GM18867 (cell line): ENCODE data around the gene RBFOX2.

Experiments used
- ATAC-seq: cut with Tn5 transposase; IDR thresholded peaks from one replicate; pipeline ENCODE4 v1.9.1; 2021; ENCODE audit warnings: mild to moderate bottlenecking, moderate library complexity; ENCODE audit not compliant: unreplicated experiment

RBFOX2 gene

GRCh38 chr22:35904752-35905151 is 123.9 kb downstream of the RBFOX2 start:
- ATAC-seq = no peak

DNA sequence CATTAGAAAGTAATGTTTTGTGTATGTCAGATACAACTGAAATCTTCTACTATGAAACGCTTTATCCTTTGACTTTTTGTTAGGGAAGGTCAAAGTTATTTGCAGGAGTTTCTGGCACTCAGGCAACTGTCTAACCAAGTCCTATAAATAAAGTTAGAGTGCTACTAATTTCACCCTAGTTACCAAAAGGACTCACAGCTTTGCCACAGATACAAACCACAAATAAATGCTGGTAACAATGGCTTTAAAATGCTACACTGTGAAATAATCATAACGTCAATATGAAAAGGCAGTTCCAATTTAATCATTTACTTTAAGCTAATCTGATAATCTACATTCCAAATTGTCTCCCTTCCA is 124.3 kb downstream of the RBFOX2 start:
- ATAC-seq = no peak

DNA sequence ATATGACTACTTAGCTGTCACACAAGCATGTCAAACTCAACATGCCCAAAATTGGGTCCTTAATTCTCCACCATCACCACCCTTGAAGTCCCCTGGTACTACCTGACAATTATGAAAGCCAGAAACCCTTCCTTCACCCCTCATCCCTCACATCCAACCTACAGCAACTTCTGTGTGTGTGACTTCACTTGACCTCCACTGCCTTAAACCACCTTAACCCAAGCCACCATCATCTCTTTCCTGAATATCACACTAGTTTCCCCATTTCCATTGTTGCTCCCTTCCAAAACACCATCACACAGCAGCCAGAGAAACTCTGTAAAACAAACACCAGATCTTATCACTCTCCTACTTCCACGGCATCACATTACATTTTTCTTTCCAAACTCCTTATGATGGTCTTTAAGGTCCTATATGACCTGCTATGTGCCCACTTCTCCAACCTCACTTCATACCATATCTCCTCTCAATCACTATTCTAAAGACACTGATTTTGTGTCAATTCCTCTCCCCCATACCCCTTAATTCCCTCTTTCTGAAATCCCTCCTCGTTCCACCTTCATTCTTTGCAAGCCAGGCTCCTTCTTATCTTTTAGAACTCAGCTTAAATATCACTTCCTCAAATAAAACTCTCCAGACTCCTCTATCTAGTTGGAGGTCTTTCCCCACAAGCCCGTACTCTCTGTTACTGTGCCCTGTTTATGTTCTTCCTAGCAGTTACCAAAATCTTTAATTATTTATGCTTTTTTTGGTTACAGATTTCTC is 124.9 kb downstream of the RBFOX2 start:
- no peak for ATAC-seq

DNA sequence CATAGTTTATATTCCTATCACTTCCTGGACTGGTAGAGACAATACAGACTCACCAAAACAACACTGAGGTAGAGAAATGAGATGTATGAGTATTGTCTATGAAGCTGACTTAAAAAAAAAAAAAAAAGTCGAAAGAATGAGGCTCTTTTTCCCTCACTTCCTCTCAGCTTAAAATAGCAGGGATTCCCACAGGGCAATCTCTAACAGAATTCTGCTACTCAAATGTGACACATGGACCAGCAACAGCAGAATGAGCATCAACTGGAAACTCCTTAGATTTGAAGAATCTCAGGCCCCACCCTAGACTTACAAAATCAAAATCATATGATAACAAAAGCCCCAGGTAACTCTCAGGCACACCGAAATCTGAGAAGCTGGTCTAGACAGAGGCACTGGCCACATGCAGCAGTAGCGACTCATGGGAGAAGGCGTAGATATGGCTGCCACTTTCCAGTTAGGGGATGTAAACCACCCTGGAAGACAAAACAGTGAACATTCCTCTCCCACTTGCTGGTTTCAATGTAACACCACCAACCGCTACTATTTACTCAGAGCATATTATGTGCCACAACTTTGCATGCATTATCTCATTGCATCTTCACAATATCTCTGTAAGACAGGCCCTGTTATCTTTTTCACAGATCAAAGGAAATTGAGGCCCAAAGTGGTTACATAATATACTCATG is 128.0 kb downstream of the RBFOX2 start:
- ATAC-seq = no peak

DNA sequence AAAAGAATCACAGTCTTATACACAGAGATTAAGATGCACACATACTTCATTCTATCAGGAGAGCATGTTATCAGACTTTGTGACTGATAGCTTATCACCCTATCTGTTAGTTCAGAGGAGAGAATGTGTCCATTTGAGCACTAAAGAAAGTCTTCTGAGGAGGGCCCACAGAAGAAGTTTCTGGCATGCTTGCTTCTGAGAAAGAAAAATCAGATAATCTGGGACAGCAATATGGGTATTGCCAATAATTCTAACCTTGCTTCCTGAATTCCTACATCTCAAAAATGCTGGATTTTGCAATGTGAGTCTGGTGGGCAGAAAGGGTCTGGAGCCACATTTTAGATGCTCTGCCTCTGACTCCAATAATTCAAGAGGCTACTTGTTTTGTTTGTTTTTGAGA is 128.9 kb downstream of the RBFOX2 start:
- no peak for ATAC-seq

DNA sequence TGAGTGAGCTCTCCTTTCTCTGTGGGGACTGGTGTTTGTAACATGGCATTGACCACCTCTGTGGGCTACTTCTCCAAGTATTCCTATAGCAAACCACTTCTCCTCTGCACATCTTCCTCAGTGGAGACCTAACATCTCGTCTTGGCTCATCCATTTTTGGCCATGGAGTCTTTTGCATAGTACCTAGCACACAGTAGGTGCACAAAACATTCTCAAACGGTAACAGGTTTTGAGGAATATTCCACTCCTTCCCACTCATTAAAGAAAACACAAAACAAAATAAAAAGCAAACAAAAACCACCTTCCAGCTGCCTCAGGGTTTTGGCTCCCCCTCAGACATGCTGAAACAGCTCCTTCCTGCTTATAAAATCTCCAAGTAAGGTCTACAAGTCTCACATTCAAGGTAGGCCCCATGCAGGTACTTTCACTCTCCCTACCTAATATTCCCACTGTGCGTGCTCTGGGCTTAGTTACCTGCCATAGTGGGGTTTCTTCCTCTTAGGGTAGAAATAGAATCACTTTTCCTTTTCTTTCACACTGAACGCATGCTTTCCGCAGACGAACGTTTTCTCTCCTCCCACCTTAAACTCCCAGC is 132.4 kb downstream of the RBFOX2 start:
- ATAC-seq = no peak

DNA sequence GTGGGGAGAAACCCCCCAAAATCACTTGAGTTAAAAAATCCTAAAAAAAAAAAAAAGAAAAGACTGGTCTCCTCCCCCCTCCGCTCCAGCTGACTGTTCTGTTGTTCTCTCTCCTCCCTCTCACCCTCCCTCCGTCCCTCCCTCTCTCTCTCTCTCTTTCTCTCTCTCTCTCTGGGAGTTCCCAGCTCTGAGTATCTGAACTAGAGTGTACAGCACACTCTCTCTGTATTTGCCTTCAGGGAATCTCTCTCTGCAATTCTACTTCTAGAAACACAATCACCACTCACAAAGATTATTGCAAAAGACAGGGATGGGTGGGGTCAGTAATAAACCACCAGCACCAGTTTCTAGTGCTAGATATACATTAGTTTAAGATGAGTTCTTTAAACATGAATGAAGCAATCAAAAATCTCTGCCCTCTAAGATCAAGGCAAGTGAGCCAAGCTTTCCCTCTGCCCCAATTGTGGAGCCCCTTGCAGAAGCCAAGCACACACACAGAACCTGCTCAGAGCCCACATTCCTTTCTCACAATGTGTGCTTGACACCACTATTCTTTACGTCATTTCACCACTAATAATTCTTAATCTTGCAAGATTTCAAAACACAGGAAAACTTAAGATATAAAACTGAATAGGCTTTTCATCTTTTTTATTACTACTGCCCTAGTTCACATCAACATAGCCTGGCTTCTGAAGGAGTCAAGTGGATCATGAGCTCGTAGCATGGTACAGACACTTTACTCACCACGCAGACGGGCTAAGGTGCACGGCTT is 133.5 kb downstream of the RBFOX2 start:
- ATAC-seq = no peak

- ATAC-seq = no peak
Measured at GRCh38 chr22:35894464-35894878, 134.2 kb downstream of the RBFOX2 start.

- no peak for ATAC-seq
Measured at GRCh38 chr22:35893698-35894097, 134.9 kb downstream of the RBFOX2 start.

GRCh38 chr22:35892192-35892591 is 136.4 kb downstream of the RBFOX2 start:
- ATAC-seq = no peak

DNA sequence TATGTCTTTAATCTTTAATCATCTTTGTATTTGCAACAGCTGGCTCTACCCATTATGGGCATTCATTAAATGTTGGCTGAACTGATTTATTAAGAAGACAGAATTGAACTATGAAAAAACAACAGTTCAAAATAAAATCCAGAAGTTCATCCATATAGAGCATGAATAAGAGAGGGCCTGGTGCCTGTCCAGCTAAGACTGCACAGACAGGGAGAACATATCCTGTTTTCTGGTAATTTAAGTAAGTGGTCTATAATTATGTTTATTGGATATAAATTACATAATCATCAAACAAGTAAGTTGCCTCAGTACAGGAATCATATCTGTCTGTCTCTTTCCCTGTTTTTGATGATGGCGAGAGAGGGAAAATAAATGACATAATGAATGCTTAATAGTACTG is 137.2 kb downstream of the RBFOX2 start:
- no peak for ATAC-seq

DNA sequence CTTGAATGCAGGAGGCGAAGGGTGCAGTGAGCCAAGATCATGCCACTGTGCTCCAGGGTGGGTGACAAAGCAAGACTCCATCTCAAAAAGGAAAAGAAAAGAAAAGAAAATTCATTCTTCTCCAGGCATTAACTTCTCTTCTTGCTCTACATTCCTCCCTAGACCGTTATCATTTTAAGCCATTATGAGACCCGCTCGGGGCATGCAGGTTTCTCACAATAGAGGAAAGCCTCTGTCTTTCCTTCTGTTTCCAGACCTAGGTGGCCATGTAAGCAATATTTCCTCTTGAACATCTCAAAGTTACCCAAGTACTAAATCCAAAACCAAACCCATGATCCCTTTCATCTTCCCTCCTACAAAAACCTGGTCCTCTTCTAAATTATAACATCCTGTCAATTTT is 139.6 kb downstream of the RBFOX2 start:
- no peak for ATAC-seq

GRCh38 chr22:35888181-35888870 is 140.3 kb downstream of the RBFOX2 start:
- no peak for ATAC-seq

GRCh38 chr22:35887296-35887875 is 141.2 kb downstream of the RBFOX2 start:
- ATAC-seq = no peak

DNA sequence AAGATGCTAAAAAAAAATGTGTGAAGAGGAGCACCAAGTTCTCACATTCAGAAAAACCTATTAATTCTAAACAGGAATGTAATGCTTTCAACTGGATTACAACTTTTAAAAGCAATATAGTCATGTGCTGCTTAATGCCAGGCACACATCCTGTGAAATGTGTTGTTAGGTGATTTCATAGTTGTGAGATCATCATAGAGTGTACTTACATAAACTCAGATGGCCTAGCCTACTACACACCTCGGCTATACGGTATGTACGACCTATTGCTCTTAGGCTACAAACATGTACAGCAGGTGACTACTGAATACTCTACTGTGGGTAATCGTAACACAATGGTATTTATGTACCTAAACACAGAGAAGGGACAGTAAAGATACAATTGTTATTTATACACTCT is 142.3 kb downstream of the RBFOX2 start:
- no peak for ATAC-seq

DNA sequence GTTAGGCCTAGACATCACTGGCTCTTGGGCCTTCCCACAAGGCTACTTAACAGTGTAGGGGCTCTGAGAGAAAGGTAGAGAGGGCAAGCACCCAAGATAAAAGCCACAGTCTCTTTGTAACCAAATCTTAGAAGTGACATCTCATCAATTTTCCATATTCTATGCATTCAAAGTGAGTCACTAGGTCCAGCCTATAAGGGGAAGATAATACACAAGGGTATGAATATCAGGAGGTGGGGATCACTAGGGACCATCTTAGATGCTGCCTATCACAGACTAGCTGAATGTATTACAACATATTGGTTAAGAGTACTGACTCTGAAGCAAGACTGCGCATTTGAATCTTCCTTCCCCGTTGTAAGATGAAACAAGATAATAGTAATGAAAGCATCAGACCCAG is 144.1 kb downstream of the RBFOX2 start:
- ATAC-seq = no peak

DNA sequence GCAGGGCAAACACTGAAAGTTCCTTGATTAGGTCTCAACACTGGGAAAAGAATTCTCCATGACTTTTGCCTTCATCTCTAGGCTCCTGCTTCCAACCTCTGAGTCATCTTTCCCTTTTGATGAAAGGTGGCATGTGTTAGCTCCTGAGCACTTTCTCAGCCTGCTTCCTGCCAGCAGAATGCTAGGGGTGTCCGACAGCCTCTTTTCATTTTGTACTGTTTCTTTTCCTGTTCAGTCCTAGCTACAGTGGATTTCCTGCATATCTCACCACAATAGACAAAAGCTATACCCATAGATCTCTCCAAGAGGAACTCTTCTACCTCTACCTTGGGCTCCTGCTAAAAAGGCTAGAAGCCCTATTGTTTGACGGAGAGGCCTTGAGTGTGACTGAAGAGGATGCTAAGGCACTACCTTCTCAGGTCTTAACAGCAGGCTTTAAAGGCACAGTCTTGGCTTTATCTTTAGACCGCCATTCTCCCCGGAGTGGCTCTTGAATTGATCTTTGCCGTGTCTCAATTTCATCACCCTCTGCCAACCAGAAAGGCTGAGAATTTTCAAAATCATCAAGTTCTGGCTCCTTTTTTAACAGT is 145.5 kb downstream of the RBFOX2 start:
- no peak for ATAC-seq

GRCh38 chr22:35882211-35883030 is 146.2 kb downstream of the RBFOX2 start:
- ATAC-seq = no peak

GRCh38 chr22:35879351-35879750 is 149.3 kb downstream of the RBFOX2 start:
- no peak for ATAC-seq
